Natural killer cell (primary cell): ENCODE results near the gene GRM1. TPM values are rescaled to one million over a fixed set of nuclear protein-coding genes. Genes with fewer than 3 reads are reported as not detected.

Source experiments
- ATAC-seq, 3 donors: fragments of 150-1000 bp in 2 of 3; fragments of 200-7000 bp in 1 of 3; cut with Tn5 transposase; 1 replicate in 1 of 3; 2 replicates in 2 of 3; pipeline ENCODE4 v1.10.0; 2021; ENCODE audit warnings: mild to moderate bottlenecking in 2 of 3, moderate library complexity in 2 of 3
- DNase-seq, 2 donors: peaks; one replicate each; pipeline versions ENCODE4 v3.0.0 to v3.0.0-alpha.2; 2013 to 2021; ENCODE audit warnings: mixed read lengths in 1 of 2
- H3K27ac ChIP-seq: one replicate; pipeline ENCODE4 v1.5.1; 2013; ENCODE audit warnings: mild to moderate bottlenecking, low read length
- H3K27me3 ChIP-seq: one replicate; pipeline ENCODE4 v1.6.1; 2013; ENCODE audit warnings: low read length; ENCODE audit not compliant: control insufficient read depth, insufficient read depth
- H3K36me3 ChIP-seq: one replicate; pipeline ENCODE4 v1.6.1; 2013; ENCODE audit warnings: low read length; ENCODE audit not compliant: control insufficient read depth, insufficient read depth
- H3K4me1 ChIP-seq: one replicate; pipeline ENCODE4 v1.6.1; 2013; ENCODE audit warnings: low read length; ENCODE audit not compliant: control insufficient read depth, insufficient read depth
- H3K4me3 ChIP-seq: one replicate; pipeline ENCODE4 v1.5.1; 2013; ENCODE audit warnings: low read length
- H3K9me3 ChIP-seq: one replicate; pipeline ENCODE4 v1.6.1; 2013; ENCODE audit warnings: low read length; ENCODE audit not compliant: control insufficient read depth, insufficient read depth
- H3K27ac Mint-ChIP-seq, 2 donors: one replicate each; pipeline ENCODE4 v1.8.0; 2022; ENCODE audit warnings: mild to moderate bottlenecking in 2 of 2, mixed read lengths in 2 of 2, moderate library complexity in 1 of 2
- H3K27me3 Mint-ChIP-seq, 2 donors: one replicate each; pipeline ENCODE4 v1.8.0; 2022; ENCODE audit warnings: low read depth in 2 of 2, mixed read lengths in 2 of 2
- H3K36me3 Mint-ChIP-seq: one replicate; pipeline ENCODE4 v1.8.0; 2022; ENCODE audit warnings: mixed read lengths
- H3K4me1 Mint-ChIP-seq, 2 donors: one replicate each; pipeline ENCODE4 v1.8.0; 2022; ENCODE audit warnings: mixed read lengths in 2 of 2
- H3K4me3 Mint-ChIP-seq: one replicate; pipeline ENCODE4 v1.8.0; 2022; ENCODE audit warnings: mild to moderate bottlenecking, moderate library complexity, mixed read lengths
- H3K9me3 Mint-ChIP-seq, 2 donors: one replicate each; pipeline ENCODE4 v1.8.0; 2022; ENCODE audit warnings: mixed read lengths in 2 of 2
- WGBS: methylation state at CpG from one replicate; pipeline ENCODE4 v1.1.7; 2013; ENCODE audit warnings: missing lambda C conversion rate; ENCODE audit not compliant: insufficient coverage; 5-methylcytosine and 5-hydroxymethylcytosine counted together
- intact Hi-C: fragments of 100-400 bp; cut with micrococcal nuclease; formaldehyde crosslinking; loops from one replicate; pipeline ENCODE4 v1.14.2; 2022
- total RNA-seq, 4 donors: library from RNA; stranded (reverse); fragments of 120-200 nt in 1 of 4; gene quantifications; one replicate each; pipeline versions ENCODE4 v1.2.3 to v1.2.4, GENCODE V29; 2013 to 2022
- TF ChIP-seq, protein P1 (sequence below): fragments of 200-600 bp; IDR thresholded peaks from one replicate; pipeline ENCODE4 v1.8.0; 2022; ENCODE audit warnings: antibody characterized with exemption

The GRM1 gene
- total RNA-seq, 3 donors from 2014 or later (not counting 1 experiment from before 2014, with no cell fraction given) = not detected

DNA sequence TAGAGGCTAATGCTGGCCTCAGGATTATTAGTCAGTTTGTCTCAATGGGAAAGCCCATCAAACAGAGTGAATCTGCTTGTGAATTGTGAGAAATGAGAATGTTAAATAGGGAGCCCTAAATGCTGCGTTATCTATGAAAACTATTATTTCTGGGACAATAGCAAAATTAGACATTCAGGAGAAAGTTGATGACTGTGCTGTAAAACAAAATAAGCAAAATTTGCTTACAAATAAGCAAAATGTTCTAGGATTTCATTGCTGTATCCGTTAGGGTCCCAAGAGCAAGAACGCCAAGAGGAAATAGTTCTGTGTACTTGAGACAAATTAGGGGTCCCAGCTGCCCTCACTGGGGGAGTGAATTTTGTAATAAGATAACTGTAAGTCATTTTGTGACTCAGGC is 455.5 kb downstream of the GRM1 start:
- H3K4me3 Mint-ChIP-seq = no peak overlapping the region
- 96% methylated on average over 3 of the region's 3 CpGs for whole genome bisulfite sequencing
- no peaks in the 10 kb centered on the region for H3K27me3 Mint-ChIP-seq
- no peaks in the 10 kb centered on the region for H3K4me1 Mint-ChIP-seq
- H3K4me1 ChIP-seq = no peaks in the 10 kb centered on the region
- no peak overlapping the region for H3K27ac Mint-ChIP-seq
- H3K27ac ChIP-seq = no peak overlapping the region
- no peaks in the 10 kb centered on the region for H3K36me3 Mint-ChIP-seq
- TF ChIP-seq, protein P1, sequence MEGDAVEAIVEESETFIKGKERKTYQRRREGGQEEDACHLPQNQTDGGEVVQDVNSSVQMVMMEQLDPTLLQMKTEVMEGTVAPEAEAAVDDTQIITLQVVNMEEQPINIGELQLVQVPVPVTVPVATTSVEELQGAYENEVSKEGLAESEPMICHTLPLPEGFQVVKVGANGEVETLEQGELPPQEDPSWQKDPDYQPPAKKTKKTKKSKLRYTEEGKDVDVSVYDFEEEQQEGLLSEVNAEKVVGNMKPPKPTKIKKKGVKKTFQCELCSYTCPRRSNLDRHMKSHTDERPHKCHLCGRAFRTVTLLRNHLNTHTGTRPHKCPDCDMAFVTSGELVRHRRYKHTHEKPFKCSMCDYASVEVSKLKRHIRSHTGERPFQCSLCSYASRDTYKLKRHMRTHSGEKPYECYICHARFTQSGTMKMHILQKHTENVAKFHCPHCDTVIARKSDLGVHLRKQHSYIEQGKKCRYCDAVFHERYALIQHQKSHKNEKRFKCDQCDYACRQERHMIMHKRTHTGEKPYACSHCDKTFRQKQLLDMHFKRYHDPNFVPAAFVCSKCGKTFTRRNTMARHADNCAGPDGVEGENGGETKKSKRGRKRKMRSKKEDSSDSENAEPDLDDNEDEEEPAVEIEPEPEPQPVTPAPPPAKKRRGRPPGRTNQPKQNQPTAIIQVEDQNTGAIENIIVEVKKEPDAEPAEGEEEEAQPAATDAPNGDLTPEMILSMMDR = no peak
- DNase-seq (no peak), ATAC-seq (no peak)
- peaks cover 17 to 18% of the 10 kb centered on the region in 2 donors for H3K9me3 Mint-ChIP-seq
- no peaks in the 10 kb centered on the region for H3K27me3 ChIP-seq
- intact Hi-C loops = no loop called here
- H3K36me3 ChIP-seq = no peaks in the 10 kb centered on the region
- no peak overlapping the region for H3K4me3 ChIP-seq
- H3K9me3 ChIP-seq = no peaks in the 10 kb centered on the region

Other genes starting within 250 kb of the GRM1 start
- gene FBXO30, start 214.3 kb upstream of the GRM1 start, total RNA-seq = 1 to 10 TPM; 3.4 to 6.4 (median 5.9) TPM
- gene SHPRH, start 64.7 kb upstream of the GRM1 start, total RNA-seq = 10 to 100 TPM; 19.9 to 25.4 (median 20.0) TPM